Activated T-cell treated with anti-CD3 and anti-CD28 coated beads, Interleukin-2, amount 50 U/mL, for 4 hours (primary cell): ENCODE results near the gene EFCAB13. TPM values are rescaled to one million over a fixed set of nuclear protein-coding genes. Genes with fewer than 3 reads are reported as not detected.

Experiments used
- total RNA-seq, 3 donors: library from RNA; stranded (reverse); gene quantifications; one replicate each; pipeline ENCODE4 v1.2.1, GENCODE V29; 2021

EFCAB13 gene
- total RNA-seq, 3 donors from 2014 or later, result 1.1 to 2.4 (median 1.3) TPM

Other genes starting within 250 kb of the EFCAB13 start
- gene CDC27, start 134.7 kb upstream of the EFCAB13 start, total RNA-seq, result 10 to 100 TPM; 61.1 to 74.9 (median 66.0) TPM
- gene MYL4, start 114.6 kb upstream of the EFCAB13 start, total RNA-seq, result not detected
- under 1 TPM; 0.08 to 0.20 (median 0.11) TPM for gene ITGB3, start 70.1 kb upstream of the EFCAB13 start, total RNA-seq
- gene NPEPPS, start 207.2 kb downstream of the EFCAB13 start, total RNA-seq, result 10 to 100 TPM; 63.2 to 69.5 (median 67.5) TPM